HG02973 (cell line): ENCODE results near the gene GLRA1.

Experiments used
- ATAC-seq: cut with Tn5 transposase; IDR thresholded peaks from one replicate; pipeline ENCODE4 v1.9.1; 2021; ENCODE audit warnings: moderate library complexity; ENCODE audit not compliant: unreplicated experiment

GLRA1 gene

DNA sequence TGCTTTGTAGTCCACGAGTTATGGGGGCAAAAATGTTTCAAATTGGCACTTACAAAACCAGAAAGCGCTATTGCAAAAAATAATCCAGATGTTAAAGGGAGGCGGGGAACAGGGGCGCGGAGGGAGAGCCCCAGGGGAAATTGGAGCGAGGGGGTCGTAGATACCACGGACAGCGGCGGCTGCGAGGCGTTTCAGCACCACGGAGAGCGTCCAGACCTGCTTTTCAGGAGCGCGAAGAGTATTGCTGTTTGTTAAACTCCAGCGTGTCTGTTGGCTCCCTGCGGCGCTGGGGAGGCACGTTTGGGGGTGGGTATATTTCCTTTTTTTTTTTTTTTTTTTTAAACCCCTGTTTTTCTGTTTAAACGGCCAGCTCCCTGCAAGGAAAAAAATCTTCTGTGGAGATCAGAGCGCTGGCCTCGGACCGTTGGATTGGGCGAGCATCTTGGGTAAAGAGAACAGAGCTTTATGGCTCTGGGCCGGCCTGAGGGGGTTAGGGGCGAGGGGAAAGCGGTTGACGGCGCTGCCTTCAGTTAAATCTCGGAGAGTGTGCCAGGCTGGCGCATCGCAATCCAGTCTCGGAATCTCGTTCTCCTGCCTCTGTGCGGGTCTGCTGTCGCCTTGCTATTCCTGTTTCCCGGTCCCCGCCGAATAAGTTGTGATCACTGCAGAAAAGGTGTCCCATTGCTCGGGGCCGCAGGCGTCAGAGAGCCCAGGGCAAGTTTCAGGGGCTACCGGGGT lies at the start of gene GLRA1:
TSS of gene GLRA1 (minus strand) at position 288 of the 738 bp plus-strand sequence. CDS start 302 bp downstream, outside the sequence.
- ATAC-seq: no peak

DNA sequence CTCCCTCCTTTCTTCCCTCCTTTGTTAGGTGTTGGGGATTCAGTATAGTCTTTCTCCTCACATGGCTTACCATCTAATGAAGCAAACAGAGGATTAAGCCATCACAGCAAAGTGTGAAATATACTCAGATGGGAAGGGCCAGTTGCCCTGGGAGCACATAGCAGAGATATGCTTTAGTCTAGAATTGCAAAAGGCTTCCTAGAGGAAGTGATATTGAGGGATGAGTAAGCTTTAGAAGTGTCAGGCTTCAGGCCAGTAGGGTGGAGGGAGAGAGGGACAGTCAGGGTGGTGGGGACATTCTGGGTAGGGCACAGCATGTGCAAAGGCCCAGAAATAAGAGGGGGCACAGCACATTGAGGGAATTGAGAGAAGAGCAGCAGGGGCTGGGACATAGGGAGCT lies 46.2 kb upstream of the GLRA1 start:
- no peak for ATAC-seq

DNA sequence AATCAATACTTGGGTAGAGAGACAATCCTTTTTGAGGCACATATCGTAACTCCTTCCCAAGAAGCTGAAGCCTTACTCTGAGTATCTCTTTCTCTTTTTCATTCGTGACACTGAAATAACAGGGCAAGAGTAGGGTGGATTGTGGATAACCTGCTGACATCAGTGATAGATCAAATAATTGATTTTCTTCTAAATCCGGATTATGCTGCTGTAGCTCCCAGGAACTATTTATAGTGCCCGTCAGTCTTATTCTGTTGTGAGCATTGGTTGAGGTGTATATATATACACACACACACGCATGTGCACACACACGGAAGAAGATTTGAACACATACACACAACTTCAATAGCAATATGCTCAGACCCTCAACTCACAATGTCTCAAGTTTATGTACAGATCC lies 43.2 kb upstream of the GLRA1 start:
- no peak for ATAC-seq

DNA sequence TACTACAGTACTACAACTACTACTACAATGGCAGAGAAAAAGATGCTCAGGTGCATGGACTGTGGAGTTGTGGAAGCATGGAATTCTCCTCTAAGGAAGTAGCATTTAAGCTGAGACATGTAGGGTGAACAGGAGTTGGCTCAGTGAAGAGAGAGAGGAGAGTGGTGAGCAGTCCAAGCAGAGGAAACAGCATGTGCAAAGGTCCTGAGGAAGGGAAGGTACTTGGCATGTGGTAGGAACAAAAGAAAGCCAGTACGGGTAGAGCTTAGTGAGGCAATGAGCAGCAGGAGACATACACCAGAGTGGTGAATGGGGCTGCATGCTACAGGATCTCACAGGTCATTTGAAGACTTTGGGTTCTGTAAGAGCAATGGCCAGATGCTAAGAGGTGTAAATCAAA lies 41.4 kb upstream of the GLRA1 start:
- ATAC-seq: no peak

DNA sequence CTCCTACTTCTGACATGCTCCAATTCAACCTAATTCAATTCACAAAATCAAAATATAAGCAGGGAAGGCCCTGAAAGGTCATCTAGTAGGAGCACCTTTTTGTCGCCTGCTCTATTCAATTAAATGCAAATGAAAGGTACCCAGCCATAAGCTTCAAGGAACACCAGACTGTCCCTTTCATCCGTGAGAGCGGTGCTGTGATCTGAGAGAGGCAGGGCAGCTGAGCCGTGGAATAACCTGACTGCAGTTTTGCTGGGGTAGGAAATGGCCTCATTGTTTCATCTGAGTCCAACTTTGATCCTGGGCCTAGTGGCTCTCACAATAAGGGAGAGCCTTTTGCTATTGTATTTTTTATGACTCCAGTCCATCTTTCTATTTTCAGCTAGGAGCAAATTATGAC lies 39.8 kb upstream of the GLRA1 start:
- ATAC-seq: no peak

DNA sequence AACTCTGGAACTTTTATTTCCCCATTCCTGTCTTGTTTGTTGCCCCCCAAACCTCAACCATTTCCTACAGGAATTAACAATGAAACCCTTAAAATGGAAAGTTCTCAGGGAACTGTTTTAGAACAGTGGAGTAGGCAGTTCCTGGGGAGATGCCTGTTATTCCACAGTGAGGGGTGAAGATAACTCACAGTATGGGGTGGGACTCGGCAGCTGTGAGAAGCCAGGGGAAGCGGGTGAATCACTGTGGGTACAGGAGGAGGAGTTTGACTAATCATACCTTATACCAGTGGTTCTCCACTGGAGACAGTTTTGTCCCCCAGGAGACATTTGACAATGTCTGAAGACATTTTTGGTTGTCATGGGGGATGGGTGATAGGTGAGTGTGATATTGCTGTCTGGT lies 36.9 kb upstream of the GLRA1 start:
- no peak for ATAC-seq

DNA sequence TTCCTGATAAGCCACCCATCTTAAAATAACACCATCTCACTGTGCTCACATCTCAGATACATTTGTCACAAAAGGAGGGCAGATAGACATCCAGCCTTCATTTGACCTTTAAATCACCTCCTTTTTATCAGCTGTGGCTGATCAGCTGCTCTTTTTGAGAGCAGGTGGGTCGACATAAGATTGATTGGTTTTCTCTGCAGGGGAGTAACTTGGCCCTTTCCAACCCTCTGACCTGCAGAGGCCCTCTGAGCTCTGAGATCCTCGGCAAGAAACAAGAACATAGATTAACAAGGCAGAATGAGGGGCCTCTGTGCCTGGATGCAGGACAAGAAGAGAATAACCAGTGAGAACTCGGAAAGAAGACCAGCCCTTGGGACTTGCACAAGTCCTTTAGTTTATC lies 33.5 kb upstream of the GLRA1 start:
- ATAC-seq: no peak

DNA sequence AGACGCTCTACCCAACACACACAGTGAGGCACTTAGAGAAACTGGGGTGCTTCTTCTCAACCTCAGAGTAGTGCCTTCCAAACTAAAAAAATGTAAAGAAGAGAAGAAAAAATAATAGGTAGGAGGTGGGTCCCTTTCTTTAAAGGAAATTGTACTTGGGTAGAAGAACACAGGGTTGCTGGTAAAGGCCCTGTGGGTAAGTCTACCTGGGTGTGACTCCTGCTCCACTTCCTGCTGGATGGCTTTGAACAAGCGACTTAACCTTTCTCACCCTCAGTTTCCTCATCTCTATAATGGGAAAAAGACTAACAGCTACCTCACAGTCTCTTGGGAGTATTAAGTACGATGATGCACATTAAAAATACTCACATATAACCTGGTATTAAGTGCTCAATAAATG lies 32.1 kb upstream of the GLRA1 start:
- no peak for ATAC-seq

DNA sequence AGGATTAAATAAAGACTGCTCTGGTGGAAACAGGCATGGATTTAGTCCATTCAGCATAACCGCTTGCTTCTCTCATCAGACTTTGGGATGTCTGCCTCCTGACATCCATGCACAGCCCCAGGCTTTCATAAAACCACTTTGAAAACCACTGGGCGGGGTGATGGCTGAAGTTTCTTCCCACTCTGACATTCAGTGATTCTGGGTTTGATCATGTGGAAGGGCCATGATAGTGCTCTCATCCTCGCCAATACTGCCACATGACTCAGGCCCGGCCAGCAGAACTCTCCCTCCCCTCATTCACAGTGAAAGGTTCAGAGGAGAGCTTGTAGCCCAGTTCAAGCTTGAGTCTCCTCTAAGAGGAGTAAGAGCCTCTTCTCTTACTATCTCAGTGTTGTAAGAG lies 29.6 kb upstream of the GLRA1 start:
- no peak for ATAC-seq

DNA sequence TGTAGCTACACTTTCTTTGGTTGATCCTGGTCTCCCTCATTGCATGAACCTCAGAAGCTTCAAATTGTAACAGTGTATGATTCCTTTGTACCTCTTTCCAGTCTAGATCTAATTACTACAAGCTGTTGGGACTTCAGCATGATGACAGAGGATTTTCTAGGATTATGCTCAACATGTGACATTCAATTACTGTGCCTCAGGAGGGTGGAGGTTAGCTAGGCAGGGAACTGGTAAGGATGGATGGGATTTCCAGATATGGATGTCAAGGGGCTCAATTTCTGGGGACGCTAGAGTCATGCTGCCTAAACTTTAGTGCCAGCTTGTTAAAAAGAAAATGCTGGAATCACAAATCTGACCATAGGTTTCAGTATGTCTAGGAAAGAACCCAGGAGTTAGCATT lies 29.2 kb upstream of the GLRA1 start:
- no peak for ATAC-seq

DNA sequence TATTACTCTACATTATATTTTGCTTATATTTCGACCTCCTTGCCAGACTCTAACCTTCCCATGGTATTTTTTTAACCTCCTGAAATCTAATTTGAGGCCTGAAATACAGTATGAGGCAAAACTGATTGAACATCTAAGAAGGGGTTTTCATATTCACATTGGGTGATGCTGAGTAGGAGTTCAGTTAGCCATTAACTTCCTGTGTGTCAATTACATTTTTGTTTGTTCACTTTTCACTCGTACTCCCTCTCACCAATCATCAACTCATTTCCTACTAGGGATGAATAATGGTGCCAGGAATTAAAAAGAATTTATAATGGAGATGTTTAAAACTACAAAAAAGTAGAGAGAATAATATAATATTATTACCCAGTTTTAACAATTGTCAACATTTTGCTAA lies 27.6 kb upstream of the GLRA1 start:
- ATAC-seq: no peak

DNA sequence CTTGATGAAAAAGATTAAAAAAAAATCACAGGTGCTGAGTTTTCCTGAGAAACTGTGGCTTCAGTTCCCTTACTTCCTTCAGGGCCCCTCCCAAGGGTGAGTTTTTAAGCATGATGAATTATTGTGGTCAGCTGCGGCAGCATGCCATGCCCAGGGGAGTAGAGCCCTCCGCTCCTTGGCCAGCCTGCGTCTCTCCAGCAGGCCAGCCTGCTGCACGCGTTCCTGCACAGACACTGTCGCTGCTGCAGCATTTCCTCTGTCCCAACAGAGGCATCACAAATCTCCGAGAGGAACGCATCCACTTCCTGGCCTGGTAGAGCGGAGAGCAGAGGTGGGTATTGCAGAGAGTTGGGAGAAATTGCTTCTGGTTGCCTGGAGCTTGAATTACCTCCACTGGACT lies 26.1 kb upstream of the GLRA1 start:
- no peak for ATAC-seq

DNA sequence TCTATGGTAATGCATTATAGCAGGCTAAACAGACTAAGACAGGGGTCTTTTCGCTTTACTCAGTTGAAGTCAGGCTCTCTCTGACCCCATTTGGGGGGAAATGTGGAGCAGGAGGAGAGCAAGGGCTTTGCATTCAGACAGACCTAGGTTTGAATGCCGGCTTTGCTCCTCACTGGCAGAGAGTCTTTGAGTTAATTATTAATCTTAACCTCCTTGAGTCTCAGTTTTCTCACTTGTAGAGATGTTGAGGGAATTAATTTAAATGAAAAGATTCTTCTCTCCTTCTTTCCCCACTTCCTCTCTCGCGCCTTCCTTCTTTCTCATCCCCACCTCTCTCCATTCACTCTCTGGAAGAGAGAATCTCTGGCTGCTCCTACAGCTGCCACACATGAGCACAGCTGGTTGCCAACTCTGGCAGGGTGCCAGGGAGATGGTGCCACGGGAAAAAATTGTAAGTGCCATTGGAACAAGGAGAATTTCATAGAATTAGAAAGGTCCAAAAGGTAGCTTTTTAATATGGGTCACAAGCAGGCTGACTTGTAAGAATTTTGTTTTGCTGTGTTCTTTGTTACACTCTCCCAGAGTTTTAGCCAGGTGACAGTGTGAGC lies 25.2 kb upstream of the GLRA1 start:
- ATAC-seq: no peak

DNA sequence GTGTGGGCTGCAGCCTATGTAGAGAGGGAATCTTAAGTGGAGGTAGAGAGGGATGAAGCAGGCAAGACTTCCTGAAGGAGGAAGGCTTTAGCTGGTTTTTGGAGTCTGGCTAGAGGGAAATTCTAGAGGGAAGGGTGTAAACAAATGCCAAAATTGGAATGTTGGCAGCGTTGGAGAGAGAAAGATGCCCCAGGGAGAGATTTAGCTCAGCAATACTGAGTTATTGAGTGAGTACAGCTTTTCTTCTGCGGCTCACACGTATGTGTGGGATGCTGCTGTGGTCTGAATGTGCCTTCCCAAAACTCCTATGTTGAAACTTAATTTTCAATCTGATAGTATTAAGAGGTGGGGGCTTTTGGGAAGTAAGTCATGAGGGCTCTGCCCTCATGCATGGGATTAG lies 24.5 kb upstream of the GLRA1 start:
- no peak for ATAC-seq

DNA sequence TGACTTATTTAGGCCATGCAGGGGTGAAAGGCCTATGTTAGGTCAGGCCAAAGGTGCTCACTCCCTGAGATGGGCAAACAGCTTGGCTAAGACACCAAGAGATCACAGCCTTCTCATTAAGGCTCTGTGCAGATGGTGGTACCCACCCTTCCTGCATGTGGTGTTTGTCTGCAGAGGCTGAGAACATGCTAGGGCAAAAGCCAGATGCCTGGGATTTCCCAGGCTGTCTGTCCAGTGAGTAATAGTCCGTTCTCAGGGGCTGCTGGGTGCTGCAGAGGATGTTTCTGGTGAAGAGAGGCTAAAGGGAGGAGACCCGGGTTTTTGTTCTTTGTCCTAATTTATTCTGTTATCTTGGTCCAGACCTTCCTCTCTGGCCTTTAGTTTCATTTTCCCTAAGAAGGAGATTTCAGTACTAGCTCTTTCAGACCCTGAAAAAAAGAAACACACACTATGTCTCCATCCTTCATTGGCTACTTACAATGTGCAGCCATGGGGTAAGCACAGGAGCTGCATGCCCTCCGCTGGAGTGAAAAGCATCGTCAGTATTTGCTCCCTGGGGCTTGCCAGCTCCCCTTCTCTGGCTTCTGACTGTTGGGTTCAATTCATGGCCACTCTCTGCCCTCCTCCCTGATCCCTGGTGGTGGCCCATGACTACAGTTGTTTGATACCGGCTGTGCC lies 23.4 kb upstream of the GLRA1 start:
- no peak for ATAC-seq

DNA sequence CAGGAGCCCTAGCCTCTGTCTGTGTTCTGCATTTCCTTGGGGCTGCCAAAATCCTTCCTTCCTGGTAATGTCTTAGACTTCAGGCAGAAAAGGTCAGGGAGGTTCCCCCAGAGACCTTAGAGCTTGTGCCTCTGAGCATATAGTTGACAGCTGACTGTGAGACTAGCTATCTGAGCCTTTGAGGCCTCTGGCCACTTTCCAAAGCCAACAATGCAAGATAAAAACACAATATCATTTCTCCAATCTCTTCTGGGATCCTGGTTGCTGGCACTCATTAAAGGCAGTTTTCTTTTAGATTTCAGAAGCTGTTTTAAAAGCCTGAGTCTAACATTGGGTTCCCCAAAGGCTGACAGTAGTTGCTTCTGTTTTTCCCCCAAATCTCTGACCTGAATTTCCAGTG lies 13.2 kb upstream of the GLRA1 start:
- no peak for ATAC-seq

DNA sequence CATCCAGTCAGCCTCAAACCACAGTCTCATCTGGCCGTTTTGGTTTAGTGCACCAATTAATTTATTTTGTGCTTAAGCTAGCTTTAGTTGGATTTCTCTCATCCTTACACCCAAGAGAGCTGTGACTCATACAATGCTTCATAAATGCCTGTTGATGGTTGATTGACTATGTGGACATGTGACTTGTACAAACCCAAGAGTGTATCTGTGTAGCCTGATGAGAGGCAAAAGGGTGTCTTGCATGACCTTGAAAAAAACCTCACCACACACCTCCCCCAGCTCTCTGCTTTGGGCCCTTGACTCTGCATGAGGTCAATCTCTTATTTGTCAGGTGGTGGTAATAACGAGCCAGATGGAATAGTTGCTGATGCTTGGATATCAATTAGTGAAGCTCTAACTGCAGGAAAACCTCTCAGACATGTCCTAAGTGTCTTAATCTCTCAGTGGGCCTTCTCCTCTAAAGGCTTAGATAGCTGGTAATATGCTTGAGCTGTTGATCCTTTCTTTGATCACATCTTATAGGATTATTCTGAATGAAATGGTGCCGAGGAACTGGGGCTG lies 10.6 kb upstream of the GLRA1 start:
- ATAC-seq: no peak

DNA sequence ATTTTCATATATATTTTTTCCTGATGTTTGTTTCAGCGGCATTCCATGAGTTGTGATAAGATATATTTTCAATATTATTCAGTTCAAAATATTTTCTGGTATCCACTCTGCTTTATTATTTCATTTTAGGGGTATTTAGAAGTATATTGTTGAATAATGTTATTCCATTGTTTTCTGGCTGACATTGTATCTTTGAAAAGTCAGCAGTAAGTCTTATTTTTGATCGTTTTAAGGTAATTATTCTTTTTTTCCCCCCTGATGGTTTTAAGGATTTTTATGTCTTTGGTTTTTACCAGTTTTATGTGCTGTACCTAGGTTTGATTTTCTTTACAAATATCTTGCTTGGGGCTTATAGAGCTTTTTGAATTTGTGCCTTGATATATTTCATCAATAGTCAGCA lies 6.6 kb upstream of the GLRA1 start:
- ATAC-seq: no peak

DNA sequence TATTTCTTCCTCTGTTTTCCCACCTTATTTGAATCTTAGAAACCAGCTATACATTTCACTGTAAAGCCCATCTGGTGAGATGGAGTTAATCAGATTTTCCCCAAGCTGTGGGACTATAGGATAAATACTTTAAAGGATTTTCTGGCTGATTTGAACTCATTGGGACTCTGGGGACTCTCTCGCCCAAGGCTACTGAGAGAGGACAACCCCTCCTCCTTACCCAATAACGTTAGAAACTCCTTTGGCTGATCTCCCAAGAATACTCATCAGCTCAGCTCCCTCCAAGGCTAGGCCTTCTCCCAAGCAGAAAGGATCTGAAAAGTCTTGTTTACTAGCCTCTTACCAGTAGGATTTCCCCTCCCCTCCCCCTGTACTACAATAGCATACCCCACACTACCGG lies 1.5 kb upstream of the GLRA1 start:
- no peak for ATAC-seq

DNA sequence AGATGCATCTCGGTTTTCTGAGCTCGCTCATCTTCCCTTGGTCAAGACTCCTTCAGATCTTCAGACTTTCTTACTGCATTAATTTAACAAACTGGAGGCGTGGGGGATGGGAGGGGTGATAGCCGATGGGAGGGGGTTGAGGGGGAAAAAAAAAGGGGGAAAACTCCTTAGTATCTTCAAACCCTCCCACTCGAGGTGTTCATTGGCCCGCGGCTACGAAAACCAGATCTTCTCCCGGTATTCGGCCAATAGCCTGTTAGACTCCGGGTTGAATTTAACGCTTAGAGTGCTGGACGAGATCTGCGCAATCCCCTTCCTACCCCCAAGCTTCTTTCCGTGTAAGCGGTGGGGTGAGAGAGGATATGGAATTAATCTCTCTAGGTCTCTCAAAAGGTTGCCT lies 689 bp upstream of the GLRA1 start:
- no peak for ATAC-seq

DNA sequence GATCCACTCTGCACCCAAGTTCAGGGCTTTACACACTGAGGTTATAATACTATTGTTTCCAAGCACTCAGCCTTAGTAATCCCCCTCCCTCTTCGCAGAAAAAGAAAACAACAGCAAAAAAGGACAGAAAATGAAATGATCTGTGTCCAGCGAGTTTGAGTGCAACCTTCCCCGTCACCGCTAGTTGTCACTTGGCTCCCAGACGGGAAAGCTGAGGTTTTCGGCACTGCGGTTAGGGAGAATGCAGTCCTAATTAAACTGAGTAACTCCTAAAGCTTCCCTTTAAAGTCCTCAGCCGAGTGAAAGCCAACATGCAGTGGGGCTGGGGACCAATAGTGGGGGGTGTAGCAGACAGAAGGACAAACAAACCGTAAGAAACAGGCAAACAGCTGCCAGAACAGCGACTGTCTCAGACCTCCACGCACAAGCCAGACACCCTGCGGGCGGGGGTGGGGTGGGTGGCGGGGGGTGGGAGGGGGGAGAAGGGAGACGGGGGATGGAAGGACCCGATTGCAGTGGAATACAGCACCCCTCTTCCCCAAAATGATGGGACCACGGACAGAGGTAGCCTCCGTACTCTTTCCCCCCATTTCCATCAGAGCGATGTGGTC lies 680 bp downstream of the GLRA1 start:
- no peak for ATAC-seq

DNA sequence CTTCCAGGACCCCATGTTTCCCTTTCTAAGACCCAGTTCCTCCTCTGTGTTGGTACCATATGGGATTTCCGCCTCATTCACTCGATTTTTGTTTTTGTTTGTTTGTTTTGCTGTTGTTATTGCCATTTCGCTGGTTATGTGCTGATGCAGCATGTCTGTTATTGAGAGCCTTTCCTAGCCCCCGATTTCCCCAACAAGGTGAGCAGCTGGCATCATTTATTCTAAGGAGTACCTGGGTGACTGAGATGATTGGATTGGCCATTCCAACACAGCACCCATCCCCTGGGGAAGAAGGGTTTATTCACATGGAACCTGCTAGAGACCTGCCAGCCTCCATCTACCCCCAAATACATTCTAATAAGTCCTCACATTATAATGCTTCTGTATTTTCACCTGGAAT lies 2.7 kb downstream of the GLRA1 start:
- no peak for ATAC-seq
